Central memory CD8-positive, alpha-beta T cell (primary cell): ENCODE results near the gene BZW1.
A peak's percentile ranks its signal among the peaks of the same experiment; 100 is the strongest.
"Not testable (repeated sequence)": the region's sequence is repeated elsewhere in the genome, so short reads cannot be mapped to it uniquely, and the experiment has no call there.

ENCODE experiments used
- ATAC-seq: fragments of 150-1000 bp; cut with Tn5 transposase; replicated peaks from 2 replicates; pipeline ENCODE4 v1.10.0; 2022; ENCODE audit warnings: mild to moderate bottlenecking, moderate FRiP score, moderate number of reproducible peaks; ENCODE audit not compliant: poor library complexity, severe bottlenecking; ENCODE audit errors: extremely low read depth
- DNase-seq, 2 donors: peaks; one replicate each; pipeline ENCODE4 v3.0.0; 2021; ENCODE audit warnings: low spot score in 2 of 2
- H3K27ac Mint-ChIP-seq: one replicate; pipeline ENCODE4 v1.8.0; 2022; ENCODE audit warnings: low read depth, mild to moderate bottlenecking, moderate library complexity, mixed read lengths
- H3K27me3 Mint-ChIP-seq: one replicate; pipeline ENCODE4 v1.8.0; 2022; ENCODE audit warnings: mixed read lengths
- H3K36me3 Mint-ChIP-seq: one replicate; pipeline ENCODE4 v1.8.0; 2022; ENCODE audit warnings: mild to moderate bottlenecking, moderate library complexity, mixed read lengths; ENCODE audit not compliant: insufficient read depth
- H3K4me1 Mint-ChIP-seq: one replicate; pipeline ENCODE4 v1.8.0; 2022; ENCODE audit warnings: mixed read lengths
- H3K4me3 Mint-ChIP-seq: one replicate; pipeline ENCODE4 v1.8.0; 2022; ENCODE audit warnings: mild to moderate bottlenecking, moderate library complexity, mixed read lengths
- H3K9me3 Mint-ChIP-seq: one replicate; pipeline ENCODE4 v1.8.0; 2022; ENCODE audit warnings: mixed read lengths

The BZW1 gene

GRCh38 chr2:200797242-200797770, 14.4 kb upstream of the BZW1 start:
- no peak for ATAC-seq
- Mint-ChIP-seq H3K9me3 (no peaks in the 10 kb centered on the region), H3K36me3 (peaks cover 2% of the 10 kb centered on the region), H3K4me1 (no peaks in the 10 kb centered on the region), H3K27ac (no peak overlapping the region), H3K27me3 (no peaks in the 10 kb centered on the region), H3K4me3 (no peak overlapping the region)
- no peak for DNase-seq

- Mint-ChIP-seq H3K36me3 (peaks cover 2% of the 10 kb centered on the region), H3K9me3 (no peaks in the 10 kb centered on the region), H3K27me3 (no peaks in the 10 kb centered on the region), H3K27ac (no peak overlapping the region), H3K4me3 (no peak overlapping the region), H3K4me1 (no peaks in the 10 kb centered on the region)
- DNase-seq (no peak), ATAC-seq (no peak)
Measured at GRCh38 chr2:200798514-200798913, 13.2 kb upstream of the BZW1 start.

- H3K27me3 Mint-ChIP-seq = no peaks in the 10 kb centered on the region
- H3K4me3 Mint-ChIP-seq = no peak overlapping the region
- H3K27ac Mint-ChIP-seq = no peak overlapping the region
- H3K4me1 Mint-ChIP-seq = no peaks in the 10 kb centered on the region
- DNase-seq (no peak), ATAC-seq (no peak)
- no peaks in the 10 kb centered on the region for H3K9me3 Mint-ChIP-seq
- peaks cover 2% of the 10 kb centered on the region for H3K36me3 Mint-ChIP-seq
Measured at GRCh38 chr2:200800458-200800857, 11.3 kb upstream of the BZW1 start.

GRCh38 chr2:200801431-200801830, 10.3 kb upstream of the BZW1 start:
- H3K36me3 Mint-ChIP-seq, H3K4me3 Mint-ChIP-seq, H3K27me3 Mint-ChIP-seq, H3K27ac Mint-ChIP-seq, DNase-seq, H3K9me3 Mint-ChIP-seq, ATAC-seq, H3K4me1 Mint-ChIP-seq: not testable (repeated sequence)

- peaks cover 37% of the 10 kb centered on the region for H3K36me3 Mint-ChIP-seq
- DNase-seq = no peak
- peak overlapping the region; percentile 99 for H3K27ac Mint-ChIP-seq
- peaks cover 38% of the 10 kb centered on the region for H3K4me1 Mint-ChIP-seq
- ATAC-seq = no peak
- H3K27me3 Mint-ChIP-seq = no peaks in the 10 kb centered on the region
- H3K9me3 Mint-ChIP-seq = no peaks in the 10 kb centered on the region
- peak overlapping the region; percentile 100 for H3K4me3 Mint-ChIP-seq
Measured at GRCh38 chr2:200809506-200810251, 2.0 kb upstream of the BZW1 start.

GRCh38 chr2:200810252-200810997, 1.3 kb upstream of the BZW1 start:
- Mint-ChIP-seq H3K27ac (peak overlapping the region; percentile 99), H3K9me3 (no peaks in the 10 kb centered on the region), H3K36me3 (peaks cover 45% of the 10 kb centered on the region), H3K27me3 (no peaks in the 10 kb centered on the region), H3K4me1 (peaks cover 46% of the 10 kb centered on the region), H3K4me3 (peak overlapping the region; percentile 100)
- ATAC-seq = no peak
- no peak for DNase-seq

- ATAC-seq = peak; percentile 16
- H3K27ac Mint-ChIP-seq = peak overlapping the region; percentile 99
- no peak for DNase-seq
Measured at GRCh38 chr2:200810998-200811332, 745 bp upstream of the BZW1 start.

GRCh38 chr2:200812122-200813022, 662 bp downstream of the BZW1 start:
- H3K36me3 Mint-ChIP-seq = peaks cover 64% of the 10 kb centered on the region
- peak; percentile 48 to 49 for DNase-seq
- H3K27me3 Mint-ChIP-seq = no peaks in the 10 kb centered on the region
- no peaks in the 10 kb centered on the region for H3K9me3 Mint-ChIP-seq
- H3K4me1 Mint-ChIP-seq = peaks cover 50% of the 10 kb centered on the region
- peak; percentile 41 for ATAC-seq
- H3K4me3 Mint-ChIP-seq = peak overlapping the region; percentile 100
- peak overlapping the region; percentile 99 for H3K27ac Mint-ChIP-seq

More at GRCh38 chr2:200810998-200811332, 745 bp upstream of the BZW1 start:
- Mint-ChIP-seq H3K9me3 (no peaks in the 10 kb centered on the region), H3K27me3 (no peaks in the 10 kb centered on the region), H3K4me3 (peak overlapping the region; percentile 100), H3K4me1 (peaks cover 49% of the 10 kb centered on the region), H3K36me3 (peaks cover 50% of the 10 kb centered on the region)

GRCh38 chr2:200814276-200814815, 2.6 kb downstream of the BZW1 start:
- peak overlapping the region; percentile 41 for H3K4me3 Mint-ChIP-seq
- no peaks in the 10 kb centered on the region for H3K27me3 Mint-ChIP-seq
- ATAC-seq (no peak), DNase-seq (no peak)
- peaks cover 84% of the 10 kb centered on the region for H3K36me3 Mint-ChIP-seq
- peak overlapping the region; percentile 42 for H3K27ac Mint-ChIP-seq
- peaks cover 55% of the 10 kb centered on the region for H3K4me1 Mint-ChIP-seq
- no peaks in the 10 kb centered on the region for H3K9me3 Mint-ChIP-seq

GRCh38 chr2:200814917-200815316, 3.2 kb downstream of the BZW1 start:
- peak overlapping the region; percentile 41 for H3K4me3 Mint-ChIP-seq
- H3K9me3 Mint-ChIP-seq = no peaks in the 10 kb centered on the region
- peaks cover 53% of the 10 kb centered on the region for H3K4me1 Mint-ChIP-seq
- DNase-seq (no peak), ATAC-seq (no peak)
- no peaks in the 10 kb centered on the region for H3K27me3 Mint-ChIP-seq
- peaks cover 90% of the 10 kb centered on the region for H3K36me3 Mint-ChIP-seq
- H3K27ac Mint-ChIP-seq = peak overlapping the region; percentile 42

- H3K27me3 Mint-ChIP-seq, H3K9me3 Mint-ChIP-seq, ATAC-seq, H3K4me3 Mint-ChIP-seq, DNase-seq, H3K27ac Mint-ChIP-seq: not testable (repeated sequence)
- Mint-ChIP-seq H3K4me1 (peaks cover 26% of the 10 kb centered on the region), H3K36me3 (peaks cover 84% of the 10 kb centered on the region)
Measured at GRCh38 chr2:200818732-200819131, 7.0 kb downstream of the BZW1 start.
